GM19238 (cell line): ENCODE results near the gene DNAH2.

Source experiments
- DNase-seq: peaks from one replicate; pipeline ENCODE4 v3.0.0; 2011; ENCODE audit warnings: low spot score; ENCODE audit not compliant: insufficient read length

The DNAH2 gene, protein sequence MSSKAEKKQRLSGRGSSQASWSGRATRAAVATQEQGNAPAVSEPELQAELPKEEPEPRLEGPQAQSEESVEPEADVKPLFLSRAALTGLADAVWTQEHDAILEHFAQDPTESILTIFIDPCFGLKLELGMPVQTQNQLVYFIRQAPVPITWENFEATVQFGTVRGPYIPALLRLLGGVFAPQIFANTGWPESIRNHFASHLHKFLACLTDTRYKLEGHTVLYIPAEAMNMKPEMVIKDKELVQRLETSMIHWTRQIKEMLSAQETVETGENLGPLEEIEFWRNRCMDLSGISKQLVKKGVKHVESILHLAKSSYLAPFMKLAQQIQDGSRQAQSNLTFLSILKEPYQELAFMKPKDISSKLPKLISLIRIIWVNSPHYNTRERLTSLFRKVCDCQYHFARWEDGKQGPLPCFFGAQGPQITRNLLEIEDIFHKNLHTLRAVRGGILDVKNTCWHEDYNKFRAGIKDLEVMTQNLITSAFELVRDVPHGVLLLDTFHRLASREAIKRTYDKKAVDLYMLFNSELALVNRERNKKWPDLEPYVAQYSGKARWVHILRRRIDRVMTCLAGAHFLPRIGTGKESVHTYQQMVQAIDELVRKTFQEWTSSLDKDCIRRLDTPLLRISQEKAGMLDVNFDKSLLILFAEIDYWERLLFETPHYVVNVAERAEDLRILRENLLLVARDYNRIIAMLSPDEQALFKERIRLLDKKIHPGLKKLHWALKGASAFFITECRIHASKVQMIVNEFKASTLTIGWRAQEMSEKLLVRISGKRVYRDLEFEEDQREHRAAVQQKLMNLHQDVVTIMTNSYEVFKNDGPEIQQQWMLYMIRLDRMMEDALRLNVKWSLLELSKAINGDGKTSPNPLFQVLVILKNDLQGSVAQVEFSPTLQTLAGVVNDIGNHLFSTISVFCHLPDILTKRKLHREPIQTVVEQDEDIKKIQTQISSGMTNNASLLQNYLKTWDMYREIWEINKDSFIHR (N-terminal part only)

DNA sequence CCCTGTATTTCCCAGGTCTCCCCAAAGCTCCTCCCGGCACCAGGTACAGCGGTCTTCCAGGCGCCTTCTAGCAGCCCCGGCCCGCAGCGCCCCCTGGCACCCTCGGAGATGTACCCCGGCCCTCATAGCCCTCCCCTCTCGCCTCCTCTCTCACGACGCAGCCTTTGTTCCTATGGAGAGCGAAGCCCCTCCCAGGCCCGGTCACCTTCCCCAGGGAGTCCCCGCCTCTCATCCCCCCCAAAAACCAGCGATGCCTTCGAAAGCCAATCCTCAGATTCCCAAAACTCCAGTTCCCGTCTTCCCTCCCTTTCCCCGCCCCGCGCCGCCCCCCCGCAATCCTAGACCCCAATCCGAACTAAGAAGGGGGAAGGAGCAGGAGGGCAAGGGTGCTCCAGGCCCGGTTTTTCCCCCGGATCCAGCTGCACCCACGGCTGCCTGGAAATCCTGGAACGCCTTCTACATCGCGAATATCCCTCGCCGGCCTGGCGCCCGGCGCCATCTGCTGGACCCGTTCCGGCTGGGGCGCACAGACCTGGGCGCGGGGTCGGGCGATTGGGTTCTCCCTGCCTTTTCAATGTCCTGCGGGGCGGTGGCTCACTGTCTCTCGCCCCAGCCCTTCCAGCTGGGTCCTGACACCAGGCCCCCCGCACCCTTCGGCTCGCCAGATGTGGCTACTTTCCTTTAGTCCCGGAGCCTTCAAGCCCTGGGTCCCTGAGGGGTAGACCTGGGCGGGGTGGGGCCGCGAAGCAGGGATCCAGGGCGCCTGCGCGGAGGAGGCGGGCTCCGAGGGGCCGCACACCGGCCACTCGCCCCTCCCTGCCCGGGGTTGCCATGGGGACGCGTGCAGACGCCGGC, at the start of gene DNAH2:
TSS of gene DNAH2 (plus strand) at position 844 of the 855 bp plus-strand sequence. CDS start 1,991 bp downstream, outside the sequence.
- peak; percentile 48 for DNase-seq

DNA sequence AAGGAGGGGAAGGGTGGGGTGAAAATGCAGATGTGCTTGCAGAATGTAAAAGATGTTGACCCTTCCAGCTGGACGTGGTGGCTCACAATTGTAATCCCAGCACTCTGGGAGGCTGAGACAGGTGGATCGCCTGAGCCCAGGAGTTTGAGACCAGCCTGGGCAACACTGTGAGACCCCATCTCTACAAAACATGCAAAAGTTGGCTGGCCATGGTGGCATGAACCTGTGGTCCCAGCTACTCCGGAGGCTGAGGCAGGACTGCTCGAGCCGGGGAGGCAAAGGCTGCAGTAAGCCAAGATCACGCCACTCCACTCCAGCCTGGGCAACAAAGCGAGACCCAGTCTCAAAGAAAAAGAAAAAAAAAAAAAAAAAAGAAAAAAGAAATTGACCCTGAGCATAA, 49.1 kb upstream of the DNAH2 start:
- DNase-seq = no peak

DNA sequence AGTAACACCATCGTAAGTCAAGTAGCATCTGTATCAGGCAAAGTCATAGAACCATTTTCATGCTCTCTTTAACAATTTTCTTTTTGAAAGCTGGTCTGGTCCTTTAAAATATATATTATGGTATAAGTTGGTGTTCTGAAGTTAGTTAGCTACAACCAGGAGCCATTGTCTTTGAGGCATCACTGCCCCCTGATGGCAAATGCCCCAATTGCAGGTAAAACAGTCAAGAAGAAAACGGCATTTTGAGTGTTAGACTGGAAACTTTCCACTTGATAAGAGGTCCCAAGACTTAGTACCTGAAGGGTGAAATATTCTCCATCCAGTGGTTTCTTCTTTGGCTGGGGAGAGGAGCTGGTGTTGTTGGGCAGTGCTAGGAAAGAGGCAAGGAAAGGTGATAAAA, 44.3 kb upstream of the DNAH2 start:
- DNase-seq = no peak

DNA sequence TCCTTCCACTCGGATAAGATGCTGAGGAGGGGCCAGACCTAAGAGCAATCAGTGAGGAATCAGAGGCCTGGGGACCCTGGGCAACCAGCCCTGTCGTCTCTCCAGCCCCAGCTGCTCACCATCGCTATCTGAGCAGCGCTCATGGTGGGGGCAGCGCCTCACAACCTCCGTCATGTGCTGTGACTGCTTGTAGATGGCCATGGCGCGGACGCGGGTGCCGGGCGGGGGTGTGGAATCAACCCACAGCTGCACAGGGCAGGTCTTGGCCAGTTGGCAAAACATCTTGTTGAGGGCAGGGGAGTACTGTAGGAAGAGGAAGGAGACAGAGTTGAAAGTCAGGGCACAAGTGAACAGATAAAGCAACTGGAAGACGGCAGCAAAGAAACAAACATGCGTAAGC, 42.6 kb upstream of the DNAH2 start:
- DNase-seq = no peak

DNA sequence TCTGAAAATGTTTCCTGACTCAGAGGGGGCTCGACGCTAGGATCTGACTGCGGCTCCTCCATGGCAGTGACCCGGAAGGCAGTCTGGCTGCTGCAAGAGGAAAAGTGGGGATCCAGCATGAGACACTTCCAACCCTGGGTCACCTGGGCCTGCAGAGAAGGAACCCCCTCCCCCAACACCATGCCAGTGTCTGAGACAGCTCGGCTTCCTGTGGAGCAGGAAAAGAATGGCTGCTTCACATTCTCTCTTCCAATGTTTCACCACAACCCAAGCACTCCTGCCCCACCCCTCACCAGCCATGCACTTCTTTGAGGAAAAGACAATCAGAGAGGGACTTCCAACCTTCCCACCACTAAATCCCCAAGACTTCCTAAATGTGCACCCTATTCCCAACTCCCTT, 41.0 kb upstream of the DNAH2 start:
- no peak for DNase-seq

DNA sequence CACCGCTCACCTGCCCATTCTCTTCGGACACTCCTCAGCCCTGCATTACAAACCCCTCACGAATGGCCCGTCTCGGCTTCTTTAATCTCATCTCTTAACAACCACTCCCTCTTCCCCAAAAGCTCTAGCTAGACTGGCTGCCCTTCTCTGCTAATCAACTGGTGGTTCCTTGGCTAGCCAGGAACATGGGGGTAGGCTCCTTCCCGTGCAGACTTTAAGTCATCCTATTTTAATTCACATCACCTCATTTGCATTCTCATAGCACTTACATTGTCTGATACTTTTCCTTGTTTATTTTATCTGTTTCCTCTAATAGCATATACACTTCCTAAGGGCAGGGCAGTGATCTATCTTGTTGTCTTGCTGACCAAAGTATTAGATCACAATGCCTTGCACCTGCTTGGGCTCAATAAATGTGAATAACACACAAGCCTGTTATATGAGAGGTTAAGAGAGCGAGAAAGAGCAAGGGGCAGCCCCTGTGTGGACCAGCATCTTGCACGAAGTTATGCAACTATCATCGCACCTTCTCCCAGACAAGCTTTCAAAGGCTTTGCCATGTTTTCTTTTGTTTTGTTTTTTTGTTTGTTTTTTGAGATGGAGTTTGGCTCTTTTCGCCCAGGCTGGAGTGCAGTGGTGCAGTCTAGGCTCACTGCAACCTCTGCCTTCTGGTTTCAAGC, 40.0 kb upstream of the DNAH2 start:
- DNase-seq = no peak

GRCh38 chr17:7684851-7685532, 32.6 kb upstream of the DNAH2 start:
- DNase-seq = no peak

- DNase-seq = peak; percentile 80
Observed at GRCh38 chr17:7685533-7686221, 31.9 kb upstream of the DNAH2 start.

- peak; percentile 49 for DNase-seq
Observed at GRCh38 chr17:7686222-7687071, 31.1 kb upstream of the DNAH2 start.

GRCh38 chr17:7687072-7687907, 30.3 kb upstream of the DNAH2 start, which contains the start of gene TP53:
Gene TP53, minus strand, starts transcription at chr17:7687490. Its CDS starts 10,896 bp downstream, at chr17:7676594.
- DNase-seq = peak; percentile 63

DNA sequence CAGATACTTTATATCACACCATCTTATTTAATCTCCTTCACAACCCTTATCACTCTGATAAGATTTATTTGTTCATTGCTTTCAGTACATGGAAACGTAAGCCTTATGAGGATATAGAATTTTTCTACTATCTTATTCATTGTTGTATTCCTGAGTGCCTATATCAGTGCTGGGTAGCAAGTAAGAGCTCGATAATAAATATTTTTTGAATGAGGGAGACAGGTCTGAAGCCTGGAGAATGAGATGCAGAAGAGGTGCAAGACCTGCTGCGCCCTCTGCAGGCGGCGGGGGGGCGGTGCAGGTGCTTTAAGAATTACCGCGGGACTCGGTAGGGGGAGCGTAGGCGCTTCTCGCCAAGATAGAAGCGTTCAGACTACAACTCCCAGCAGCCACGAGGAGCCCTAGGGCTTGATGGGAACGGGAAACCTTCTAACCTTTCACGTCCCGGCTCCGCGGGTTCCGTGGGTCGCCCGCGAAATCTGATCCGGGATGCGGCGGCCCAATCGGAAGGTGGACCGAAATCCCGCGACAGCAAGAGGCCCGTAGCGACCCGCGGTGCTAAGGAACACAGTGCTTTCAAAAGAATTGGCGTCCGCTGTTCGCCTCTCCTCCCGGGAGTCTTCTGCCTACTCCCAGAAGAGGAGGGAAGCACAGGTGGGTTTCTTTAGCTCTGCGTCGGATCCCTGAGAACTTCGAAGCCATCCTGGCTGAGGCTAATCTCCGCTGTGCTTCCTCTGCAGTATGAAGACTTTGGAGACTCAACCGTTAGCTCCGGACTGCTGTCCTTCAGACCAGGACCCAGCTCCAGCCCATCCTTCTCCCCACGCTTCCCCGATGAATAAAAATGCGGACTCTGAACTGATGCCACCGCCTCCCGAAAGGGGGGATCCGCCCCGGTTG, 29.4 kb upstream of the DNAH2 start, which contains the start of gene WRAP53:
TSS of gene WRAP53 (plus strand) at position 570 of the 900 bp plus-strand sequence. CDS start at position 742, 172 bp downstream.
- peak; percentile 93 for DNase-seq

GRCh38 chr17:7688808-7689316, 28.7 kb upstream of the DNAH2 start:
- DNase-seq = no peak

GRCh38 chr17:7695586-7695985, 22.0 kb upstream of the DNAH2 start:
- DNase-seq = no peak

GRCh38 chr17:7697828-7698588, 19.5 kb upstream of the DNAH2 start:
- no peak for DNase-seq

GRCh38 chr17:7700510-7700909, 17.0 kb upstream of the DNAH2 start:
- DNase-seq = no peak
